BJ (cell line): ENCODE measurements around the gene DENND2A. TPM values are rescaled to one million over a fixed set of nuclear protein-coding genes. Genes with fewer than 3 reads are reported as not detected.
"Not testable (repeated sequence)": the region's sequence is repeated elsewhere in the genome, so short reads cannot be mapped to it uniquely, and the experiment has no call there.

ENCODE experiments used
- CTCF ChIA-PET: fragments of 350-600 bp; formaldehyde crosslinking; extraction: SDS; loops from one replicate; lab custom pipeline; 2021; ENCODE audit warnings: antibody characterized with exemption, inconsistent platforms; lab: Yijun Ruan, JAX
- POLR2A ChIA-PET: fragments of 300-600 bp; sonication (Branson Sonifier 250); formaldehyde crosslinking; extraction: SDS; loops from one replicate; lab custom pipeline; 2021; ENCODE audit warnings: antibody characterized with exemption; lab: Charles Lee
- DNase-seq: peaks from one replicate; pipeline ENCODE4 v3.0.0-alpha.2; 2011; ENCODE audit warnings: low read depth
- H3K27me3 ChIP-seq: 2 replicates; pipeline ENCODE4 v1.6.0; 2011; ENCODE audit warnings: low read length; ENCODE audit not compliant: control insufficient read depth, insufficient read depth
- H3K36me3 ChIP-seq: 2 replicates; pipeline ENCODE4 v1.5.1; 2011; ENCODE audit warnings: low read length; ENCODE audit not compliant: control insufficient read depth, insufficient read depth
- H3K4me3 ChIP-seq: 2 replicates; pipeline ENCODE4 v1.5.1; 2011; ENCODE audit warnings: low read depth, mild to moderate bottlenecking, control low read depth, low read length
- polyA plus RNA-seq: library from polyadenylated mRNA; depleted of rRNA; stranded (reverse); fragments of >200 nt; gene quantifications from 2 replicates; pipeline ENCODE4 v1.2.3, GENCODE V29; 2011
- TF ChIP-seq, protein P1 (sequence below): IDR thresholded peaks from 2 replicates; pipeline ENCODE4 v1.5.1; 2011; ENCODE audit warnings: low read depth, mild to moderate bottlenecking, control low read depth, inconsistent platforms, low read length, moderate library complexity; ENCODE audit not compliant: insufficient read depth

DENND2A gene
- polyA plus RNA-seq, 1 experiment = 3.3 TPM

DNA sequence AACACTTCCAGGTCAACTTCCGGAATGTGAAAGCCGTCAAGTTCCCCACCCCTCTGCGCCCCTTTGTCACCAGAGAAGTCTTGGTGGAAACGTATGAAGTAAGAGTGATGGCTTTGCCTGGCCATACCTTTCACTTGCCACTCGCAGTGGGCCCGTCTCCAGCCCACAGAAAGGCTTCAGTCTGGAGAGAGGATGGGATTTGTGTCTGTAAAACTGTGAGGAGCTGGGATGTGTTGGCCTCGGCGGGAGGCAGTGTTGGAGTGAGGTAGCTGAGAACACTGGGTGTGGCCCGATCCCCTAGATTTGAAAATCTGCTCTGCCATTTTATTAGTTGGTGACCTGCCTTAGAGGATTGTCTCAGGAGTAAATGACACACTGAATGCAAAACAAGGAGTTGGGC, 38.6 kb upstream of the DENND2A start:
- ChIA-PET CTCF (interaction anchor here (1.1 kb wide), 1 partner anchor 10 kb away, joined by 3 read pairs; no protein-coding TSS in a partner anchor), POLR2A (no interaction called here)
- H3K27me3 ChIP-seq = no peaks in the 10 kb centered on the region
- DNase-seq = no peak
- H3K4me3 ChIP-seq = no peak overlapping the region
- peaks cover 5% of the 10 kb centered on the region for H3K36me3 ChIP-seq
- TF ChIP-seq, protein P1, sequence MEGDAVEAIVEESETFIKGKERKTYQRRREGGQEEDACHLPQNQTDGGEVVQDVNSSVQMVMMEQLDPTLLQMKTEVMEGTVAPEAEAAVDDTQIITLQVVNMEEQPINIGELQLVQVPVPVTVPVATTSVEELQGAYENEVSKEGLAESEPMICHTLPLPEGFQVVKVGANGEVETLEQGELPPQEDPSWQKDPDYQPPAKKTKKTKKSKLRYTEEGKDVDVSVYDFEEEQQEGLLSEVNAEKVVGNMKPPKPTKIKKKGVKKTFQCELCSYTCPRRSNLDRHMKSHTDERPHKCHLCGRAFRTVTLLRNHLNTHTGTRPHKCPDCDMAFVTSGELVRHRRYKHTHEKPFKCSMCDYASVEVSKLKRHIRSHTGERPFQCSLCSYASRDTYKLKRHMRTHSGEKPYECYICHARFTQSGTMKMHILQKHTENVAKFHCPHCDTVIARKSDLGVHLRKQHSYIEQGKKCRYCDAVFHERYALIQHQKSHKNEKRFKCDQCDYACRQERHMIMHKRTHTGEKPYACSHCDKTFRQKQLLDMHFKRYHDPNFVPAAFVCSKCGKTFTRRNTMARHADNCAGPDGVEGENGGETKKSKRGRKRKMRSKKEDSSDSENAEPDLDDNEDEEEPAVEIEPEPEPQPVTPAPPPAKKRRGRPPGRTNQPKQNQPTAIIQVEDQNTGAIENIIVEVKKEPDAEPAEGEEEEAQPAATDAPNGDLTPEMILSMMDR = no peak

DNA sequence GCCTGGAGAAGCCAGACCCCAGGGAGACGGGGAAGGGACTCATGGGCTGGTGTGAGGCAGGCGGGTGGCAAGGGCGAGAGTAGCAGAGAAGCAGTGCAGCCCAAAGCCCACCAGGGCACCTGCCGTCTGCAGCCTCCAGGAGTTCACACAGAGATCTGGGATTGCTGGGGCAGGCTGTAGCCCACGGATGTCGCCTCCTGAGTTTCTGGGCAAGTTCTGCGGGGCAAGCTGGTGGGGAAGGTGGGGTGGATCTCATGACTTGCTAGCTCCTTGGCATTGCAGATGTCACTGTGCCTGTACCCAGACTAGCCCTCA, 38.2 kb upstream of the DENND2A start:
- ChIA-PET CTCF (interaction anchor here (1.1 kb wide), 1 partner anchor 11 kb away, joined by 3 read pairs; no protein-coding TSS in a partner anchor), POLR2A (no interaction called here)
- peaks cover 5% of the 10 kb centered on the region for H3K36me3 ChIP-seq
- H3K27me3 ChIP-seq = no peaks in the 10 kb centered on the region
- no peak for DNase-seq
- TF ChIP-seq, protein P1 = no peak
- no peak overlapping the region for H3K4me3 ChIP-seq

DNA sequence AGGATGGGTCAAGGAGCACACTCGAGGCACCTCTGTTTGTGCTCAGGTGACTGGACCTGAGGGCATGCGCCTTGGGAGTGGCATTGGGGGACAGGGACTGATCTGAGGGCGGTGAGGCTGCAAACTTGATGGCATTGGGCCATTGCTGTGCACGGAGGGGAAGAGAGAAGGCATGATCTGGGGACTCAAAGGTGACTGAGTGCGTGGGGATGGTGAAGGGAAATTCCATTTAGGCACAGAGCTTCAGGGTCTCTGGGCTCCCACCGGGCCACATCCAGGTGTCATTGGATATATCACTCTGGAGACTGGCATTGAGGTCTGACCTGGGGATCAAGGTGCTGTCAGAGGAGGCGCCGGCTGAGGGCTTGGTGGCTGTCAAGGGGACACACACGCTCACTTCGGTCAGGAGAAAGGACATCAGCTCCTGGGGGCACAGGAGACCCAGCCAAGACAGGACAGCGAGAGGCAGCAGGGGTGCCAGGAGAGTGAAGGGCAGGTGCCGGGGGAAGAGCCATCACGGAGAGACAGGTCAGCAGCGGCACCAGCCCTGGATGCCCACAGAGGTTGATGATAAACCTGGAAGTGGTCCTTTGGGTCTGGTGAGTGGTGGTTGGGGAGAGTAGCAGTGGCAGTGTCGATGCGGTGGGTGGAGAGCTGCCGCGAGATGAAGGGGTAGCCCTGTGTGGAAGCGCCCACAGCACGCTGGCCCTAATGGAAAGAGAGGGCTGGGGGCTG, 37.6 kb upstream of the DENND2A start:
- H3K36me3 ChIP-seq = peaks cover 5% of the 10 kb centered on the region
- TF ChIP-seq, protein P1 = no peak
- CTCF ChIA-PET = interaction anchor here (1.1 kb wide), 1 partner anchor 11 kb away, joined by 3 read pairs; no protein-coding TSS in a partner anchor
- DNase-seq = no peak
- H3K27me3 ChIP-seq = no peaks in the 10 kb centered on the region
- H3K4me3 ChIP-seq = no peak overlapping the region
- POLR2A ChIA-PET = no interaction called here

DNA sequence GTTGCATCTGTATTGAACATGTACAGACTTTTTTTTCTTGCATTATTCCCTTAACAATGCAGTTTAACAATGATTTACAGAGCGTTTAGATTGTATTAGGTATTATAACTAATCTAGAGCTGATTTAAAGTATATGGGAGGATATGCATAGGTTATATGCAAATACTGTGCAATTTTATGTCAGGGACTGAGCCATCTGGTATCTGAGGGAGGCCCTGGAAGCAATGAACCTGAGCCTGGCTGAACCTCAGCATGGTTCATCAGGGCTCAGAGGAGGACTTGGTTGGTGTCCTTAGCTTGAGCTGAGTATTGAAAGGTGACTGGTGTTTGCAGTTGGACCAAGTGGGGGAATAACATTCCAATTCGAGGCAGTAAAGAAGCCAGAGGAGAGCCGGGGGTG, 36.9 kb upstream of the DENND2A start:
- peaks cover 3% of the 10 kb centered on the region for H3K36me3 ChIP-seq
- DNase-seq = no peak
- ChIA-PET CTCF (no interaction called here), POLR2A (no interaction called here)
- TF ChIP-seq, protein P1 = no peak
- no peaks in the 10 kb centered on the region for H3K27me3 ChIP-seq
- H3K4me3 ChIP-seq = no peak overlapping the region

DNA sequence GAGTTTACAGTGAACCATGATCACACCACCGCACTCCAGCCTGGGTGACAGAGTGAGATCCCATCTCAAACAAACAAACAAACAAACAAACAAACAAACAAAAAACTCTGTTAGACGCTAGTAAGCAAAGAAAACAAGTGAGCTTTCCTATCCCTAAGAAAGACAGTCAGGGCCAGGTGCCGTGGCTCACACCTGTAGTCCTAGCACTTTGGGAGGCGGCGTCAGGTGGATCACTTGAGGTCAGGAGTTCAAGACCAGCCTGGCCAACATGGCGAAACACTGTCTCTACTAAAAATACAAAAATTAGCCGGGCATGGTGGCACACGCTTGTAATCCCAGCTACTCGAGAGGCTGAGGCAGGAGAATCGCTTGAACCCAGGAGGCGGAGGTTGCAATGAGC, 36.3 kb upstream of the DENND2A start:
- DNase-seq, POLR2A ChIA-PET, H3K27me3 ChIP-seq, H3K4me3 ChIP-seq, H3K36me3 ChIP-seq, CTCF ChIA-PET: not testable (repeated sequence)
